GM23338 (cell line): ENCODE results near the gene IGFBP7. TPM values are rescaled to one million over a fixed set of nuclear protein-coding genes. Genes with fewer than 3 reads are reported as not detected.

Source experiments
- ATAC-seq: fragments of 200-7000 bp; cut with Tn5 transposase; 3 replicates; pipeline ENCODE4 v1.9.1; 2020
- DNase-seq: peaks from one replicate; pipeline ENCODE4 v3.0.0-alpha.2; 2015; ENCODE audit warnings: low spot score
- H2AFZ ChIP-seq: fragments of 200-600 bp; sonication (generic); 2 replicates; pipeline ENCODE4 v1.8.0; 2016; ENCODE audit warnings: antibody characterized with exemption, mild to moderate bottlenecking, moderate library complexity
- H3F3A ChIP-seq: fragments of 200-600 bp; sonication (generic); replicated peaks from 2 replicates; pipeline ENCODE4 v1.8.0; 2017; ENCODE audit warnings: antibody characterized with exemption, mixed run types, low read depth
- H3K27ac ChIP-seq: fragments of 200-600 bp; sonication (generic); 2 replicates; pipeline ENCODE4 v1.6.1; 2016; ENCODE audit warnings: low read depth
- H3K27me3 ChIP-seq: fragments of 200-600 bp; sonication (generic); 2 replicates; pipeline ENCODE4 v1.8.0; 2016; ENCODE audit warnings: mild to moderate bottlenecking, mixed run types, moderate library complexity; ENCODE audit not compliant: insufficient read depth
- H3K36me3 ChIP-seq: fragments of 200-600 bp; sonication (generic); 2 replicates; pipeline ENCODE4 v1.8.0; 2016; ENCODE audit warnings: mild to moderate bottlenecking; ENCODE audit not compliant: insufficient read depth
- H3K4me1 ChIP-seq: fragments of 200-600 bp; sonication (generic); 2 replicates; pipeline ENCODE4 v1.8.0; 2016; ENCODE audit warnings: mild to moderate bottlenecking, moderate library complexity; ENCODE audit not compliant: insufficient read depth
- H3K4me2 ChIP-seq: fragments of 200-600 bp; sonication (generic); 2 replicates; pipeline ENCODE4 v1.7.1; 2017; ENCODE audit warnings: mixed run types
- H3K4me3 ChIP-seq: fragments of 200-600 bp; sonication (generic); 2 replicates; pipeline ENCODE4 v1.6.1; 2016; ENCODE audit warnings: mixed run types
- H3K79me2 ChIP-seq: fragments of 200-600 bp; sonication (generic); replicated peaks from 2 replicates; pipeline ENCODE4 v1.8.0; 2017; ENCODE audit warnings: mild to moderate bottlenecking; ENCODE audit not compliant: insufficient read depth
- H3K9me2 ChIP-seq: fragments of 200-600 bp; sonication (generic); 2 replicates; pipeline ENCODE4 v1.8.0; 2017; ENCODE audit not compliant: insufficient read depth
- H4K20me1 ChIP-seq: fragments of 200-600 bp; sonication (generic); replicated peaks from 2 replicates; pipeline ENCODE4 v1.8.0; 2017; ENCODE audit warnings: mild to moderate bottlenecking; ENCODE audit not compliant: insufficient read depth
- H3K27ac Mint-ChIP-seq: 2 replicates; pipeline ENCODE4 v1.8.0; 2020; ENCODE audit warnings: inconsistent platforms, mild to moderate bottlenecking, moderate library complexity, mixed read lengths
- H3K27me3 Mint-ChIP-seq: 3 replicates; pipeline ENCODE4 v1.8.0; 2022; ENCODE audit warnings: low read depth, mild to moderate bottlenecking, moderate library complexity, mixed read lengths, inconsistent platforms; ENCODE audit not compliant: insufficient read depth, poor library complexity
- H3K36me3 Mint-ChIP-seq: 3 replicates; pipeline ENCODE4 v1.8.0; 2021; ENCODE audit warnings: low read depth, mild to moderate bottlenecking, inconsistent platforms, moderate library complexity, mixed read lengths
- H3K4me1 Mint-ChIP-seq: 3 replicates; pipeline ENCODE4 v1.8.0; 2020; ENCODE audit warnings: mild to moderate bottlenecking, inconsistent platforms, mixed read lengths
- H3K4me3 Mint-ChIP-seq: 3 replicates; pipeline ENCODE4 v1.8.0; 2021; ENCODE audit warnings: moderate library complexity, mild to moderate bottlenecking, inconsistent platforms, mixed read lengths
- H3K9me3 Mint-ChIP-seq: 3 replicates; pipeline ENCODE4 v1.8.0; 2020; ENCODE audit warnings: moderate library complexity, mild to moderate bottlenecking, inconsistent platforms, mixed read lengths
- CREB1 ChIP-seq: fragments of 250-450 bp; sonication (Bioruptor Pico); IDR thresholded peaks from 2 replicates; pipeline ENCODE4 v1.5.0; 2020; ENCODE audit warnings: low read depth, mild to moderate bottlenecking, moderate library complexity
- EZH2 ChIP-seq: fragments of 200-600 bp; sonication (generic); IDR thresholded peaks from one replicate; pipeline ENCODE4 v1.8.0; 2017; ENCODE audit warnings: antibody characterized with exemption, mild to moderate bottlenecking, low read depth; ENCODE audit not compliant: unreplicated experiment
- ZNF114 ChIP-seq: fragments of 250-450 bp; sonication (Bioruptor Pico); IDR thresholded peaks from 2 replicates; pipeline ENCODE4 v1.5.0; 2020; ENCODE audit warnings: mild to moderate bottlenecking, moderate library complexity
- ZNF331 ChIP-seq: fragments of 250-450 bp; sonication (Bioruptor Pico); IDR thresholded peaks from 2 replicates; pipeline ENCODE4 v1.5.0; 2020; ENCODE audit warnings: low read depth, mild to moderate bottlenecking, moderate library complexity
- ZNF462 ChIP-seq: fragments of 250-450 bp; sonication (Bioruptor Pico); IDR thresholded peaks from 2 replicates; pipeline ENCODE4 v1.5.0; 2020; ENCODE audit warnings: mild to moderate bottlenecking, moderate library complexity
- polyA plus RNA-seq: library from polyadenylated mRNA; unstranded; fragments of >200 nt; fragmentation: Nextera tagmentation; extraction: Ambion mirVana; gene quantifications from 2 replicates; pipeline ENCODE4 v1.2.1, GENCODE V29; 2016
- total RNA-seq: library from RNA; depleted of rRNA; stranded (reverse); fragments of >200 nt; shearing (Covaris generic); gene quantifications from 2 replicates; pipeline ENCODE4 v1.2.3, GENCODE V29; 2014
- TF ChIP-seq, protein P1 (sequence below): IDR thresholded peaks from 2 replicates; pipeline ENCODE4 v1.6.1; 2016; ENCODE audit warnings: antibody characterized with exemption

IGFBP7 gene
- total and polyA plus RNA-seq, 2 experiments from 2014 or later: 0.49 to 7.9 TPM

DNA sequence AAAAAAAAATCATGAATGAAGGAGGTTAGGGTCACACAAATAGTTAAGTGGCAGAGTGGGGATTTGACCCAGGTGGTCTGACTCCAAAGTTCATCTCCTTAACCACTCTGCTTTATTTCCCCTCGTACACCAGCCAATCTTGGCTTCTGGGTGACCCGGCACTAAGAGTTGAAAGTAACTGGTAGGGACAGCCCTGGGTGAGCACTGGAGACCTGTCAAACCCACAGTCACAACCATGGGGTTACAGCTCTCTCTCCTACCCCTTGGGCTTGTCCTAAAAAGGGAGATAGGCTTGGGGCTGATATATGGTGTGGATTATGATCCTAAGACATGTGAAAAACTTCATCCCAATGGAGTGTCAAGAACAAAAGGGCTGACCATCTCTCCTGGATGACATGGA lies 12.5 kb downstream of the IGFBP7 start:
- Histone ChIP-seq H4K20me1 (no peaks in the 10 kb centered on the region), H3K4me2 (no peak overlapping the region), H3K9me2 (no peaks in the 10 kb centered on the region), H2AFZ (no peak overlapping the region), H3K4me3 (no peak overlapping the region), H3K4me1 (peaks cover 21% of the 10 kb centered on the region), H3K36me3 (no peaks in the 10 kb centered on the region), H3K27me3 (no peaks in the 10 kb centered on the region), H3F3A (no peaks in the 10 kb centered on the region), H3K79me2 (no peaks in the 10 kb centered on the region), H3K27ac (no peak overlapping the region)
- TF ChIP-seq ZNF331 (CRISPR knock-in tag) (no peak), CREB1 (CRISPR knock-in tag) (no peak), EZH2 (no peak), ZNF462 (no peak), ZNF114 (CRISPR knock-in tag) (no peak)
- TF ChIP-seq, protein P1, sequence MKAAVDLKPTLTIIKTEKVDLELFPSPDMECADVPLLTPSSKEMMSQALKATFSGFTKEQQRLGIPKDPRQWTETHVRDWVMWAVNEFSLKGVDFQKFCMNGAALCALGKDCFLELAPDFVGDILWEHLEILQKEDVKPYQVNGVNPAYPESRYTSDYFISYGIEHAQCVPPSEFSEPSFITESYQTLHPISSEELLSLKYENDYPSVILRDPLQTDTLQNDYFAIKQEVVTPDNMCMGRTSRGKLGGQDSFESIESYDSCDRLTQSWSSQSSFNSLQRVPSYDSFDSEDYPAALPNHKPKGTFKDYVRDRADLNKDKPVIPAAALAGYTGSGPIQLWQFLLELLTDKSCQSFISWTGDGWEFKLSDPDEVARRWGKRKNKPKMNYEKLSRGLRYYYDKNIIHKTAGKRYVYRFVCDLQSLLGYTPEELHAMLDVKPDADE: no peak
- no peaks in the 10 kb centered on the region; the same call in 2 of the 3 replicates for H3K9me3 Mint-ChIP-seq
- no peaks in the 10 kb centered on the region for H3K27me3 Mint-ChIP-seq
- peaks cover 14% of the 10 kb centered on the region for H3K4me1 Mint-ChIP-seq
- H3K4me3 Mint-ChIP-seq: no peak overlapping the region
- no peak overlapping the region for H3K27ac Mint-ChIP-seq
- ATAC-seq (no peak), DNase-seq (no peak)
- H3K36me3 Mint-ChIP-seq: no peaks in the 10 kb centered on the region
